Common myeloid progenitor, CD34-positive (primary cell): Measurements from ENCODE around the gene PACS1.
"Not testable (repeated sequence)": the region's sequence is repeated elsewhere in the genome, so short reads cannot be mapped to it uniquely, and the experiment has no call there.

Experiments used
- CTCF ChIA-PET: fragments of 350-600 bp; sonication (Branson Sonifier 250); formaldehyde crosslinking; loops from one replicate; lab custom pipeline; 2021; ENCODE audit warnings: antibody characterized with exemption; lab: Charles Lee
- POLR2A ChIA-PET: fragments of 350-600 bp; sonication (Branson Sonifier 250); formaldehyde crosslinking; loops from one replicate; lab custom pipeline; 2021; ENCODE audit warnings: antibody characterized with exemption; lab: Charles Lee
- DNase-seq, 3 donors: peaks; one replicate each; pipeline versions ENCODE4 v3.0.0 to v3.0.0-alpha.2; 2013
- H3K27ac ChIP-seq, 2 experiments: 1 replicate in 1 of 2; 2 replicates in 1 of 2; pipeline ENCODE4 v1.7.0; 2013; ENCODE audit warnings: inconsistent platforms in 2 of 2, low read length in 2 of 2, mild to moderate bottlenecking in 2 of 2, low read depth in 1 of 2, moderate library complexity in 1 of 2; ENCODE audit not compliant: severe bottlenecking in 2 of 2, insufficient read depth in 1 of 2, poor library complexity in 1 of 2
- H3K27me3 ChIP-seq, 5 experiments: replicated peaks in 2 of 5; 1 replicate in 3 of 5; 2 replicates in 2 of 5; pipeline versions ENCODE4 v1.6.1 to v1.7.0; 2013; ENCODE audit warnings: low read length in 4 of 5, mild to moderate bottlenecking in 2 of 5, moderate library complexity in 2 of 5, inconsistent platforms in 1 of 5; ENCODE audit not compliant: insufficient read depth in 5 of 5, control insufficient read depth in 4 of 5
- H3K36me3 ChIP-seq, 4 experiments: 1 replicate in 2 of 4; 2 replicates in 2 of 4; pipeline versions ENCODE4 v1.6.1 to v1.7.0; 2013; ENCODE audit warnings: low read length in 3 of 4, control low read depth in 1 of 4, mild to moderate bottlenecking in 1 of 4; ENCODE audit not compliant: control insufficient read depth in 4 of 4, insufficient read depth in 4 of 4
- H3K4me1 ChIP-seq, 4 experiments: 1 replicate in 3 of 4; 2 replicates in 1 of 4; pipeline versions ENCODE4 v1.6.1 to v1.7.1; 2013; ENCODE audit warnings: low read length in 3 of 4, mild to moderate bottlenecking in 3 of 4, control low read depth in 1 of 4, inconsistent platforms in 1 of 4, moderate library complexity in 1 of 4; ENCODE audit not compliant: control insufficient read depth in 4 of 4, insufficient read depth in 4 of 4; ENCODE audit errors: control extremely low read depth in 1 of 4
- H3K4me3 ChIP-seq, 7 experiments: 1 replicate in 4 of 7; 2 replicates in 3 of 7; pipeline versions ENCODE4 v1.5.1 to v1.7.0; 2013; ENCODE audit warnings: mild to moderate bottlenecking in 7 of 7, low read length in 6 of 7, moderate library complexity in 6 of 7, inconsistent platforms in 2 of 7, low read depth in 2 of 7, control low read depth in 1 of 7; ENCODE audit not compliant: insufficient read depth in 4 of 7, control insufficient read depth in 1 of 7; ENCODE audit errors: extremely low read depth in 1 of 7
- H3K9me3 ChIP-seq, 5 experiments: 1 replicate in 4 of 5; 2 replicates in 1 of 5; pipeline versions ENCODE4 v1.6.1 to v1.7.1; 2013; ENCODE audit warnings: low read length in 4 of 5, mild to moderate bottlenecking in 2 of 5, inconsistent platforms in 1 of 5, low read depth in 1 of 5, moderate library complexity in 1 of 5; ENCODE audit not compliant: control insufficient read depth in 4 of 5, insufficient read depth in 2 of 5; ENCODE audit errors: control extremely low read depth in 1 of 5
- WGBS: methylation state at CpG from one replicate; pipeline ENCODE4 v1.1.5; 2013; ENCODE audit not compliant: insufficient coverage; 5-methylcytosine and 5-hydroxymethylcytosine counted together

Gene PACS1

GRCh38 chr11:66243782-66244535 lies 173.9 kb downstream of the PACS1 start:
- Histone ChIP-seq H3K4me3 (no peak overlapping the region), H3K27ac (no peak overlapping the region), H3K36me3 (peaks cover 17 to 81% (median 43%) of the 10 kb centered on the region in 4 experiments), H3K4me1 (peaks cover 0 to 4% (median 0%) of the 10 kb centered on the region in 4 experiments), H3K9me3 (no peaks in the 10 kb centered on the region), H3K27me3 (no peaks in the 10 kb centered on the region)
- ChIA-PET CTCF (interaction anchor here (1.5 to 1.7 kb wide), 2 partner anchors 18 to 20 kb away, joined by 3 to 4 read pairs; no protein-coding TSS in a partner anchor), POLR2A (no interaction called here)
- no peak for DNase-seq
- 86% methylated on average over 13 of the region's 13 CpGs for WGBS

- CTCF ChIA-PET: interaction anchor here (0.6 to 1.8 kb wide), 2 partner anchors 8 to 34 kb away, joined by 3 to 6 read pairs; no protein-coding TSS in a partner anchor
- no peaks in the 10 kb centered on the region for H3K4me1 ChIP-seq
- POLR2A ChIA-PET: no interaction called here
- no peak overlapping the region for H3K27ac ChIP-seq
- peaks cover 15 to 65% (median 25%) of the 10 kb centered on the region in 4 experiments for H3K36me3 ChIP-seq
- no peaks in the 10 kb centered on the region for H3K9me3 ChIP-seq
- H3K4me3 ChIP-seq: no peak overlapping the region
- whole genome bisulfite sequencing: 93% methylated on average over 4 of the region's 4 CpGs
- DNase-seq: no peak
- H3K27me3 ChIP-seq: no peaks in the 10 kb centered on the region
Measured at GRCh38 chr11:66247295-66247694, 177.2 kb downstream of the PACS1 start.

- no peaks in the 10 kb centered on the region for H3K27me3 ChIP-seq
- ChIA-PET CTCF (interaction anchor here (0.6 to 1.8 kb wide), 2 partner anchors 8 to 33 kb away, joined by 3 to 6 read pairs; no protein-coding TSS in a partner anchor), POLR2A (no interaction called here)
- H3K36me3 ChIP-seq: peaks cover 14 to 60% (median 23%) of the 10 kb centered on the region in 4 experiments
- no peak for DNase-seq
- no peaks in the 10 kb centered on the region for H3K9me3 ChIP-seq
- WGBS: 70% methylated on average over 1 of the region's 3 CpGs
- H3K4me1 ChIP-seq: no peaks in the 10 kb centered on the region
- H3K27ac ChIP-seq: no peak overlapping the region
- no peak overlapping the region for H3K4me3 ChIP-seq
Measured at GRCh38 chr11:66247801-66248200, 177.7 kb downstream of the PACS1 start.

- CTCF ChIA-PET: no interaction called here
- Histone ChIP-seq H3K36me3 (peaks cover 10 to 49% (median 19%) of the 10 kb centered on the region in 4 experiments), H3K27ac (no peak overlapping the region), H3K4me3 (no peak overlapping the region), H3K9me3 (no peaks in the 10 kb centered on the region), H3K27me3 (no peaks in the 10 kb centered on the region), H3K4me1 (no peaks in the 10 kb centered on the region)
- DNase-seq: no peak
- POLR2A ChIA-PET: no interaction called here
- 97% methylated on average over 4 of the region's 6 CpGs for WGBS
Measured at GRCh38 chr11:66248903-66249302, 178.8 kb downstream of the PACS1 start.

- 88% methylated on average over 7 of the region's 7 CpGs for WGBS
- POLR2A ChIA-PET: no interaction called here
- Histone ChIP-seq H3K4me3 (no peak overlapping the region), H3K27me3 (peaks cover 0 to 5% (median 0%) of the 10 kb centered on the region in 5 experiments), H3K27ac (no peak overlapping the region), H3K4me1 (peaks cover 0 to 3% (median 2%) of the 10 kb centered on the region in 4 experiments), H3K36me3 (peaks cover 4 to 29% (median 13%) of the 10 kb centered on the region in 4 experiments), H3K9me3 (no peaks in the 10 kb centered on the region)
- DNase-seq: no peak
- CTCF ChIA-PET: interaction anchor here (0.6 to 1.9 kb wide), 4 partner anchors 11 to 33 kb away, joined by 3 to 5 read pairs (median 4); no protein-coding TSS in a partner anchor
Measured at GRCh38 chr11:66251809-66252208, 181.7 kb downstream of the PACS1 start.

- peaks cover 0 to 21% (median 6%) of the 10 kb centered on the region in 4 experiments for H3K36me3 ChIP-seq
- H3K27ac ChIP-seq, DNase-seq, H3K27me3 ChIP-seq, H3K4me3 ChIP-seq, H3K9me3 ChIP-seq, POLR2A ChIA-PET: not testable (repeated sequence)
- 96% methylated on average over 6 of the region's 6 CpGs for WGBS
- CTCF ChIA-PET: interaction anchor here (1.1 kb wide), 2 partner anchors 15 to 30 kb away, joined by 3 to 5 read pairs; no protein-coding TSS in a partner anchor
- peaks cover 0 to 13% (median 12%) of the 10 kb centered on the region in 4 experiments for H3K4me1 ChIP-seq
Measured at GRCh38 chr11:66253081-66253480, 183.0 kb downstream of the PACS1 start.

GRCh38 chr11:66258473-66258893 lies 188.4 kb downstream of the PACS1 start:
- ChIA-PET CTCF (interaction anchor here (0.8 to 2.2 kb wide), 8 partner anchors 12 to 84 kb away, joined by 3 to 10 read pairs (median 3); no protein-coding TSS in a partner anchor), POLR2A (no interaction called here)
- 8% methylated on average over 25 of the region's 28 CpGs for WGBS
- Histone ChIP-seq H3K27me3 (peaks cover 0 to 7% (median 0%) of the 10 kb centered on the region in 5 experiments), H3K36me3 (peaks cover 0 to 13% (median 3%) of the 10 kb centered on the region in 4 experiments), H3K9me3 (no peaks in the 10 kb centered on the region), H3K4me1 (peaks cover 0 to 20% (median 19%) of the 10 kb centered on the region in 4 experiments), H3K27ac (peak overlapping the region in 1 of 2 experiments; percentile 61), H3K4me3 (peak overlapping the region; percentile 64 to 90 (median 76))
- no peak for DNase-seq
